OCI-LY3 (cell line): Measurements from ENCODE around the gene ZNF428.

ENCODE experiments used
- CTCF ChIP-seq: fragments of 200-600, 300-600 bp; sonication (generic); IDR thresholded peaks from 2 replicates; pipeline ENCODE4 v1.5.1; 2014; ENCODE audit warnings: antibody characterized with exemption, low read length, low read depth
- EZH2phosphoT487 ChIP-seq: fragments of 200-600 bp; shearing (Covaris generic); IDR thresholded peaks from 2 replicates; pipeline ENCODE4 v1.6.1; 2018; ENCODE audit warnings: antibody characterized with exemption, mixed run types, low read depth

- TF ChIP-seq CTCF (no peak), EZH2phosphoT487 (no peak)
These were observed 7.6 kb downstream of the ZNF428 start, which contains the start of gene SRRM5 for GRCh38 chr19:43611788-43612187.
